Neural progenitor cell (in vitro differentiated cells): ENCODE measurements around the gene MMD2. TPM values are rescaled to one million over a fixed set of nuclear protein-coding genes. Genes with fewer than 3 reads are reported as not detected.

Source experiments
- DNase-seq: peaks from one replicate; pipeline ENCODE4 v3.0.0-alpha.2; 2016; ENCODE audit warnings: low spot score
- H2AFZ ChIP-seq: fragments of 200-600 bp; sonication (generic); replicated peaks from 2 replicates; pipeline ENCODE4 v1.6.1; 2016; ENCODE audit warnings: antibody characterized with exemption
- H3F3A ChIP-seq: fragments of 200-600 bp; sonication (generic); 2 replicates; pipeline ENCODE4 v1.6.1; 2016; ENCODE audit warnings: antibody characterized with exemption, low read depth
- H3K27ac ChIP-seq: fragments of 200-600 bp; sonication (generic); 2 replicates; pipeline ENCODE4 v1.5.1; 2016; ENCODE audit warnings: mild to moderate bottlenecking
- H3K27me3 ChIP-seq: fragments of 200-600 bp; sonication (generic); 2 replicates; pipeline ENCODE4 v1.6.1; 2016; ENCODE audit warnings: mild to moderate bottlenecking, moderate library complexity
- H3K36me3 ChIP-seq: fragments of 200-600 bp; sonication (generic); 2 replicates; pipeline ENCODE4 v1.5.1; 2016
- H3K4me1 ChIP-seq: fragments of 200-600 bp; sonication (generic); 2 replicates; pipeline ENCODE4 v1.6.1; 2016; ENCODE audit warnings: mixed run types
- H3K4me2 ChIP-seq: fragments of 200-600 bp; sonication (generic); 2 replicates; pipeline ENCODE4 v1.6.1; 2016
- H3K4me3 ChIP-seq: fragments of 200-600 bp; sonication (generic); 2 replicates; pipeline ENCODE4 v1.5.1; 2016
- H3K79me2 ChIP-seq: fragments of 200-600 bp; sonication (generic); 2 replicates; pipeline ENCODE4 v1.6.1; 2016; ENCODE audit warnings: low read depth
- H3K9ac ChIP-seq: fragments of 200-600 bp; sonication (generic); 2 replicates; pipeline ENCODE4 v1.6.1; 2016
- H3K9me3 ChIP-seq: fragments of 200-600 bp; sonication (generic); 2 replicates; pipeline ENCODE4 v1.5.1; 2016; ENCODE audit warnings: low read depth
- H4K20me1 ChIP-seq: fragments of 200-600 bp; sonication (generic); 2 replicates; pipeline ENCODE4 v1.6.1; 2016; ENCODE audit warnings: low read depth
- H3K27ac Mint-ChIP-seq: 3 replicates; pipeline ENCODE4 v1.8.0; 2021; ENCODE audit warnings: mixed read lengths
- H3K27me3 Mint-ChIP-seq: 2 replicates; pipeline ENCODE4 v1.8.0; 2022; ENCODE audit warnings: low read depth, mild to moderate bottlenecking, inconsistent platforms, moderate library complexity, mixed read lengths; ENCODE audit not compliant: insufficient read depth
- H3K36me3 Mint-ChIP-seq: 3 replicates; pipeline ENCODE4 v1.8.0; 2021; ENCODE audit warnings: mixed read lengths
- H3K4me1 Mint-ChIP-seq: 3 replicates; pipeline ENCODE4 v1.8.0; 2021; ENCODE audit warnings: mixed read lengths
- H3K4me3 Mint-ChIP-seq: 3 replicates; pipeline ENCODE4 v1.8.0; 2021; ENCODE audit warnings: mild to moderate bottlenecking, moderate library complexity, mixed read lengths
- H3K9me3 Mint-ChIP-seq: 3 replicates; pipeline ENCODE4 v1.8.0; 2020; ENCODE audit warnings: mixed read lengths
- EZH2 ChIP-seq: fragments of 200-600 bp; sonication (generic); IDR thresholded peaks from 2 replicates; pipeline ENCODE4 v1.6.1; 2017; ENCODE audit warnings: antibody characterized with exemption, mild to moderate bottlenecking, moderate library complexity
- EZH2phosphoT487 ChIP-seq: fragments of 200-600 bp; sonication (generic); IDR thresholded peaks from 2 replicates; pipeline ENCODE4 v1.6.1; 2017; ENCODE audit warnings: antibody characterized with exemption
- total RNA-seq: library from RNA; depleted of rRNA; stranded (reverse); fragments of >200 nt; gene quantifications from 2 replicates; pipeline ENCODE4 v1.2.3, GENCODE V29; 2015; ENCODE audit warnings: low replicate concordance
- TF ChIP-seq, protein P1 (sequence below): fragments of 200-600 bp; sonication (generic); IDR thresholded peaks from 2 replicates; pipeline ENCODE4 v1.5.1; 2017; ENCODE audit warnings: antibody characterized with exemption, mild to moderate bottlenecking

Gene MMD2, protein sequence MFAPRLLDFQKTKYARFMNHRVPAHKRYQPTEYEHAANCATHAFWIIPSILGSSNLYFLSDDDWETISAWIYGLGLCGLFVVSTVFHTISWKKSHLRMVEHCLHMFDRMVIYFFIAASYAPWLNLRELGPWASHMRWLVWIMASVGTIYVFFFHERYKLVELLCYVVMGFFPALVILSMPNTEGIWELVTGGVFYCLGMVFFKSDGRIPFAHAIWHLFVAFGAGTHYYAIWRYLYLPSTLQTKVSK
- 0.28 TPM in 1 of 2 replicates, not detected in the other for total RNA-seq

DNA sequence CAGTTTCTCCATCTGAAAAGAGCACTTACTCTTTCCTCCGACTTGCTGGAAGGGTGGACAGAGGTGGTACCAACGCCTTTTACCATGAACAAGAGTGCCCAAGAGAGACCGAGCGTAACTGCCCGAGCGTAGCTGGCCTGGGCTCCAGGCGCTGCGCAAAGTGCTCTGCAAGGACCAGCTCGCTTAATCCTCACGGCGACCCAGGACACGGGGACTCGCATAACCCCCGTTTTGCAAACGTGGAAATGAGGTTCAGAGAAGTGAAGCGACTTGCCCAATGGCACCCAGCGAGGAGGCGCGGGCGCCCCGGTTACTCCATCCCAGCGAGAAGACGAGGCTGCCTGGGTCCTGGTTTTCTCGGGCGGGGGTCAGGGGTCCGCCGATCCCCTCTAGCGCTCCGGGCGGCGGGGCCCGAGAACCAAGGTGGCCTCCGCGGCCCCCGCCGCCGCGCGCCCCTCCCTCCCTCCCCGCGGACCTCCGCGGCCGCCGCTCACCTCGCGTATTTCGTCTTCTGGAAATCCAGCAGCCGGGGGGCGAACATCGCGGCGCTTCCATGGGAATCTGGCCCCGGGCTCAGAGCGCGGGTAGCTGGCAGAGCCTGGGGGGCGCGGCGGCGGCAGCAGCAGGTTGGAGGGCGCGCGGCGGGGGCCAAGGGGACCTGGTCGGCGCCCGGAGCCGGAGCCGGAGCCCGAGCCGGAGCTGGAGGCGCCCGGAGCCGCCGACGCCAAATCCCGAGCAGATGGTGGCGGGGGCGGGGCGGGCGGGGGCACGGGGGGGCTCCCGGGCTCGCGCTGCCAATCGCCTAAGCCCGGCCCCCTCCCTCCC is at the start of gene MMD2:
TSS of gene MMD2 (minus strand) at position 711 of the 825 bp plus-strand sequence. CDS start at position 541, 170 bp downstream.
- Histone ChIP-seq H3K4me2 (peak within 1 kb of the TSS; percentile 96), H3K27ac (no peak within 1 kb of the TSS), H3K4me3 (peak within 1 kb of the TSS; percentile 65), H3K36me3 (no peaks in the 10 kb centered on the region), H3F3A (peaks cover 8% of the 10 kb centered on the region), H2AFZ (peak within 1 kb of the TSS; percentile 82), H3K9ac (no peak within 1 kb of the TSS), H3K27me3 (peaks cover 52% of the 10 kb centered on the region), H3K9me3 (no peaks in the 10 kb centered on the region), H4K20me1 (no peaks in the 10 kb centered on the region), H3K79me2 (no peaks in the 10 kb centered on the region), H3K4me1 (no peaks in the 10 kb centered on the region)
- peak; percentile 79 for TF ChIP-seq EZH2
- TF ChIP-seq, protein P1, sequence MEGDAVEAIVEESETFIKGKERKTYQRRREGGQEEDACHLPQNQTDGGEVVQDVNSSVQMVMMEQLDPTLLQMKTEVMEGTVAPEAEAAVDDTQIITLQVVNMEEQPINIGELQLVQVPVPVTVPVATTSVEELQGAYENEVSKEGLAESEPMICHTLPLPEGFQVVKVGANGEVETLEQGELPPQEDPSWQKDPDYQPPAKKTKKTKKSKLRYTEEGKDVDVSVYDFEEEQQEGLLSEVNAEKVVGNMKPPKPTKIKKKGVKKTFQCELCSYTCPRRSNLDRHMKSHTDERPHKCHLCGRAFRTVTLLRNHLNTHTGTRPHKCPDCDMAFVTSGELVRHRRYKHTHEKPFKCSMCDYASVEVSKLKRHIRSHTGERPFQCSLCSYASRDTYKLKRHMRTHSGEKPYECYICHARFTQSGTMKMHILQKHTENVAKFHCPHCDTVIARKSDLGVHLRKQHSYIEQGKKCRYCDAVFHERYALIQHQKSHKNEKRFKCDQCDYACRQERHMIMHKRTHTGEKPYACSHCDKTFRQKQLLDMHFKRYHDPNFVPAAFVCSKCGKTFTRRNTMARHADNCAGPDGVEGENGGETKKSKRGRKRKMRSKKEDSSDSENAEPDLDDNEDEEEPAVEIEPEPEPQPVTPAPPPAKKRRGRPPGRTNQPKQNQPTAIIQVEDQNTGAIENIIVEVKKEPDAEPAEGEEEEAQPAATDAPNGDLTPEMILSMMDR: no peak
- peak; percentile 55 for TF ChIP-seq EZH2phosphoT487
- H3K9me3 Mint-ChIP-seq: no peaks in the 10 kb centered on the region
- peaks cover 5% of the 10 kb centered on the region for H3K4me1 Mint-ChIP-seq
- DNase-seq: peak; percentile 70
- H3K4me3 Mint-ChIP-seq: peak within 1 kb of the TSS; percentile 90
- H3K27ac Mint-ChIP-seq: peak within 1 kb of the TSS; percentile 7
- no peaks in the 10 kb centered on the region for H3K36me3 Mint-ChIP-seq
- peaks cover 27% of the 10 kb centered on the region for H3K27me3 Mint-ChIP-seq

DNA sequence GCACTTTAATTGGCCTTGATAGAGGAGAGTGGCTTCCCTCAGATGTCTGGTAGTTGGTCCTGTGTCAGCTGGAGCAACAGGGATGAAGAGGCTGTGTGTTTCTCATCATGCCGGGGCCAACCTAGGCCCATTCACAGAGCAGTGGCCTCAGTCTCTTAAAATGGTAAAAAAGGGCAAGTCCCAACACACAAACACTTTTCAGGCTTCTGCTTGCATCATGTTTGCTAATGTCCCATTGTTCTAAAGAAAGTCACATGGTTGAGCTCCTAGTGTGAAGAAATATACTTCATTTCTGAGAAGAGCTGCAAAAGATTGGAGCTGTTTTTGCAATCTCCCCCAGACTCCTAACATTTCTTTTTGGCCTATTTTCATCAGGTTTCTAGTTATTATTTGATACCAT is 46.1 kb upstream of the MMD2 start:
- H3F3A ChIP-seq: no peaks in the 10 kb centered on the region

DNA sequence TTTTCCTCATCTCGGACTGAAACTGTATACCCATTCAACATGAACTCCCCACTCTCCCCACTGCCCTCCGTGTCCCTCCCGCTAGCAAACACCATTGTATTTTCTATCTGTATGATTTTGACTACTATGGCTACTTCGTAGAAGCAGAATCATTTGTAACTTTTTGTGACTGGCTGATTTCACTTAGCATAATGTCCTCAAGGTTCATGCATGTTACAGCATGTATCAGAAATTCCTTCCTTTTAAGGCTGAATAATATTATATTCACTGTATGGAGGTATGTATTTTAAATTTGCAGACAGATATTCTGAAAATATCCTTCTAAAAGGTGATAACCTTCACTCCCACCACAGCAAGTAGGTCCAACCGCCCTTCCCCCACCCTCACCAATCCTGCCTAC is 42.9 kb upstream of the MMD2 start:
- H3K36me3 ChIP-seq: no peaks in the 10 kb centered on the region
- no peaks in the 10 kb centered on the region for H3K9me3 ChIP-seq
- Mint-ChIP-seq H3K36me3 (peaks cover 18% of the 10 kb centered on the region), H3K4me1 (no peaks in the 10 kb centered on the region), H3K4me3 (no peak overlapping the region), H3K27me3 (no peaks in the 10 kb centered on the region), H3K9me3 (no peaks in the 10 kb centered on the region), H3K27ac (no peak overlapping the region)
- no peak overlapping the region for H3K4me2 ChIP-seq
- TF ChIP-seq EZH2 (no peak), EZH2phosphoT487 (no peak)
- TF ChIP-seq, protein P1: no peak
- H3K4me1 ChIP-seq: no peaks in the 10 kb centered on the region
- no peaks in the 10 kb centered on the region for H4K20me1 ChIP-seq
- H3K79me2 ChIP-seq: no peaks in the 10 kb centered on the region
- no peaks in the 10 kb centered on the region for H3F3A ChIP-seq
- no peak overlapping the region for H2AFZ ChIP-seq
- no peak for DNase-seq
- H3K9ac ChIP-seq: no peak overlapping the region
- H3K27ac ChIP-seq: no peak overlapping the region
- H3K4me3 ChIP-seq: no peak overlapping the region
- H3K27me3 ChIP-seq: no peaks in the 10 kb centered on the region

More for the DNA sequence above, 46.1 kb upstream of the MMD2 start:
- no peak overlapping the region for H3K9ac ChIP-seq
- H3K9me3 ChIP-seq: no peaks in the 10 kb centered on the region
- no peaks in the 10 kb centered on the region for H4K20me1 ChIP-seq
- DNase-seq: no peak
- no peaks in the 10 kb centered on the region for H3K79me2 ChIP-seq
- Mint-ChIP-seq H3K4me3 (no peak overlapping the region), H3K9me3 (peaks cover 8% of the 10 kb centered on the region), H3K4me1 (no peaks in the 10 kb centered on the region), H3K27me3 (no peaks in the 10 kb centered on the region), H3K36me3 (peaks cover 29% of the 10 kb centered on the region), H3K27ac (no peak overlapping the region)
- no peak overlapping the region for H3K4me2 ChIP-seq
- TF ChIP-seq EZH2phosphoT487 (no peak), EZH2 (no peak)
- TF ChIP-seq, protein P1: no peak
- no peaks in the 10 kb centered on the region for H3K36me3 ChIP-seq
- no peaks in the 10 kb centered on the region for H3K27me3 ChIP-seq
- no peak overlapping the region for H2AFZ ChIP-seq
- no peaks in the 10 kb centered on the region for H3K4me1 ChIP-seq
- H3K27ac ChIP-seq: no peak overlapping the region
- H3K4me3 ChIP-seq: no peak overlapping the region
